Endodermal cell (in vitro differentiated cells): ENCODE results near the gene PSMC3IP. TPM values are rescaled to one million over a fixed set of nuclear protein-coding genes. Genes with fewer than 3 reads are reported as not detected.

ENCODE experiments used
- DNase-seq: peaks from one replicate; pipeline ENCODE4 v3.0.0-alpha.2; 2017
- H3K27ac ChIP-seq: 2 replicates; pipeline ENCODE4 v1.5.1; 2013; ENCODE audit warnings: mild to moderate bottlenecking, low read depth, low read length, moderate library complexity
- H3K27me3 ChIP-seq: 2 replicates; pipeline ENCODE4 v1.6.1; 2013; ENCODE audit warnings: mild to moderate bottlenecking, low read length, moderate library complexity; ENCODE audit not compliant: insufficient read depth, control insufficient read depth, poor library complexity, severe bottlenecking
- H3K36me3 ChIP-seq: 2 replicates; pipeline ENCODE4 v1.7.0; 2013; ENCODE audit warnings: mild to moderate bottlenecking, low read length, moderate library complexity; ENCODE audit not compliant: control insufficient read depth, insufficient read depth
- H3K4me1 ChIP-seq: one replicate; pipeline ENCODE4 v1.7.0; 2013; ENCODE audit warnings: low read length; ENCODE audit not compliant: control insufficient read depth, insufficient read depth
- H3K4me3 ChIP-seq: 2 replicates; pipeline ENCODE4 v1.5.1; 2013; ENCODE audit warnings: mild to moderate bottlenecking, low read length, moderate library complexity
- H3K9ac ChIP-seq: 2 replicates; pipeline ENCODE4 v1.6.1; 2013; ENCODE audit warnings: mild to moderate bottlenecking, low read length, moderate library complexity; ENCODE audit not compliant: poor library complexity, severe bottlenecking; ENCODE audit errors: extremely low read depth
- H3K9me3 ChIP-seq: 2 replicates; pipeline ENCODE4 v1.6.1; 2013; ENCODE audit warnings: mild to moderate bottlenecking, low read length, moderate library complexity; ENCODE audit not compliant: control insufficient read depth
- H3K27ac Mint-ChIP-seq: 2 replicates; pipeline ENCODE4 v1.8.0; 2020; ENCODE audit warnings: mixed read lengths
- H3K27me3 Mint-ChIP-seq: 2 replicates; pipeline ENCODE4 v1.8.0; 2021; ENCODE audit warnings: mild to moderate bottlenecking, mixed read lengths; ENCODE audit not compliant: insufficient read depth
- H3K36me3 Mint-ChIP-seq: 2 replicates; pipeline ENCODE4 v1.8.0; 2020; ENCODE audit warnings: low read depth, mixed read lengths
- H3K4me1 Mint-ChIP-seq: 2 replicates; pipeline ENCODE4 v1.8.0; 2020; ENCODE audit warnings: mixed read lengths
- H3K4me3 Mint-ChIP-seq: 2 replicates; pipeline ENCODE4 v1.8.0; 2020; ENCODE audit warnings: mild to moderate bottlenecking, moderate library complexity, mixed read lengths
- H3K9me3 Mint-ChIP-seq: 2 replicates; pipeline ENCODE4 v1.8.0; 2020; ENCODE audit warnings: mild to moderate bottlenecking, mixed read lengths
- CTCF ChIP-seq: fragments of 200-600 bp; sonication (generic); conservative IDR thresholded peaks from 2 replicates; pipeline ENCODE4 v1.5.0; 2021; ENCODE audit warnings: antibody characterized with exemption, mild to moderate bottlenecking
- WGBS, 2 experiments: methylation state at CpG; one replicate each; pipeline versions ENCODE4 v1.1.5 to v1.1.7; 2013; ENCODE audit warnings: missing lambda C conversion rate in 2 of 2, mixed read lengths in 1 of 2; ENCODE audit not compliant: insufficient coverage in 1 of 2, insufficient read length in 1 of 2; 5-methylcytosine and 5-hydroxymethylcytosine counted together
- total RNA-seq, 2 donors: library from RNA; stranded (reverse); fragmentation: NEBNext Ultra II Directional in 1 of 2; extraction: Animal tissue kit (Norgen Biotek cat#: 25700) in 1 of 2; gene quantifications; 2 replicates in 1 of 2; 3 replicates in 1 of 2; pipeline ENCODE4 v1.2.1, GENCODE V29; 2021

PSMC3IP gene
- total RNA-seq, 2 donors from 2014 or later: 27.8 to 38.6 TPM

GRCh38 chr17:42527932-42528331, 49.6 kb downstream of the PSMC3IP start:
- H3K4me1 ChIP-seq: peaks cover 4% of the 10 kb centered on the region
- H3K36me3 Mint-ChIP-seq: peaks cover 6% of the 10 kb centered on the region
- H3K9me3 Mint-ChIP-seq: peaks cover 13% of the 10 kb centered on the region
- H3K4me3 Mint-ChIP-seq: no peak overlapping the region
- 93 to 96% methylated on average over 4 to 5 of the region's 6 CpGs for WGBS, 2 experiments
- H3K27ac ChIP-seq: no peak overlapping the region
- no peak overlapping the region for H3K27ac Mint-ChIP-seq
- no peaks in the 10 kb centered on the region for H3K36me3 ChIP-seq
- H3K4me1 Mint-ChIP-seq: peaks cover 16% of the 10 kb centered on the region
- peaks cover 2% of the 10 kb centered on the region for H3K27me3 Mint-ChIP-seq
- H3K4me3 ChIP-seq: no peak overlapping the region
- peaks cover 13% of the 10 kb centered on the region for H3K9me3 ChIP-seq
- no peak for DNase-seq
- no peaks in the 10 kb centered on the region for H3K27me3 ChIP-seq
- no peak overlapping the region for H3K9ac ChIP-seq
- no peak for TF ChIP-seq CTCF

GRCh38 chr17:42526031-42526444, 51.5 kb downstream of the PSMC3IP start:
- Histone ChIP-seq H3K27ac (no peak overlapping the region), H3K4me3 (no peak overlapping the region), H3K9me3 (peaks cover 13% of the 10 kb centered on the region), H3K4me1 (peaks cover 3% of the 10 kb centered on the region), H3K9ac (no peak overlapping the region), H3K36me3 (peaks cover 7% of the 10 kb centered on the region), H3K27me3 (no peaks in the 10 kb centered on the region)
- TF ChIP-seq CTCF: no peak
- Mint-ChIP-seq H3K4me1 (peaks cover 13% of the 10 kb centered on the region), H3K4me3 (no peak overlapping the region), H3K27me3 (peaks cover 2% of the 10 kb centered on the region), H3K36me3 (peaks cover 19% of the 10 kb centered on the region), H3K9me3 (peaks cover 13% of the 10 kb centered on the region), H3K27ac (no peak overlapping the region)
- 93 to 100% methylated on average over 3 to 6 of the region's 6 CpGs for WGBS, 2 experiments
- no peak for DNase-seq

GRCh38 chr17:42525221-42525620, 52.3 kb downstream of the PSMC3IP start:
- H3K4me1 ChIP-seq: peaks cover 2% of the 10 kb centered on the region
- no peak overlapping the region for H3K9ac ChIP-seq
- WGBS, 2 experiments: 98 to 100% methylated on average over 1 to 2 of the region's 2 CpGs
- Mint-ChIP-seq H3K27ac (no peak overlapping the region), H3K9me3 (peaks cover 13% of the 10 kb centered on the region), H3K4me3 (no peak overlapping the region), H3K36me3 (peaks cover 21% of the 10 kb centered on the region), H3K27me3 (peaks cover 2% of the 10 kb centered on the region), H3K4me1 (peaks cover 10% of the 10 kb centered on the region)
- peaks cover 13% of the 10 kb centered on the region for H3K9me3 ChIP-seq
- no peak overlapping the region for H3K27ac ChIP-seq
- no peak for DNase-seq
- peaks cover 7% of the 10 kb centered on the region for H3K36me3 ChIP-seq
- no peak overlapping the region for H3K4me3 ChIP-seq
- no peak for TF ChIP-seq CTCF
- H3K27me3 ChIP-seq: no peaks in the 10 kb centered on the region
